Mesenchymal stem cell (in vitro differentiated cells and primary cell): ENCODE results near the gene UNKL.

Source experiments
- DNase-seq: peaks from one replicate; pipeline ENCODE4 v3.0.0-alpha.2; 2013
- H2AFZ ChIP-seq: one replicate; pipeline ENCODE4 v1.6.1; 2013; ENCODE audit warnings: low read depth, mild to moderate bottlenecking, control low read depth, inconsistent platforms, low read length, moderate library complexity
- H2AK5ac ChIP-seq: 2 replicates; pipeline ENCODE4 v1.6.1; 2013; ENCODE audit warnings: low read length, moderate library complexity, mild to moderate bottlenecking, inconsistent platforms; ENCODE audit not compliant: severe bottlenecking
- H2BK120ac ChIP-seq: one replicate; pipeline ENCODE4 v1.6.1; 2013; ENCODE audit warnings: low read depth, mild to moderate bottlenecking, inconsistent platforms, low read length, moderate library complexity
- H2BK12ac ChIP-seq, 2 experiments: one replicate each; pipeline ENCODE4 v1.6.1; 2013; ENCODE audit warnings: inconsistent platforms in 2 of 2, low read length in 2 of 2, mild to moderate bottlenecking in 2 of 2, moderate library complexity in 2 of 2, control low read depth in 1 of 2
- H2BK15ac ChIP-seq: one replicate; pipeline ENCODE4 v1.6.1; 2013; ENCODE audit warnings: mild to moderate bottlenecking, low read depth, inconsistent platforms; ENCODE audit not compliant: poor library complexity, severe bottlenecking
- H2BK5ac ChIP-seq: 2 replicates; pipeline ENCODE4 v1.6.1; 2013; ENCODE audit warnings: low read depth, mild to moderate bottlenecking, low read length, control low read depth, inconsistent platforms; ENCODE audit not compliant: poor library complexity, severe bottlenecking
- H3K14ac ChIP-seq, 2 experiments: one replicate each; pipeline ENCODE4 v1.6.1; 2013; ENCODE audit warnings: inconsistent platforms in 2 of 2, low read length in 2 of 2, control low read depth in 1 of 2, mild to moderate bottlenecking in 1 of 2, moderate library complexity in 1 of 2
- H3K18ac ChIP-seq, 2 experiments: one replicate each; pipeline ENCODE4 v1.6.1; 2013; ENCODE audit warnings: inconsistent platforms in 2 of 2, low read length in 2 of 2, control low read depth in 1 of 2, low read depth in 1 of 2, mild to moderate bottlenecking in 1 of 2
- H3K23ac ChIP-seq, 2 experiments: one replicate each; pipeline ENCODE4 v1.6.1; 2013; ENCODE audit warnings: inconsistent platforms in 2 of 2, low read length in 2 of 2, mild to moderate bottlenecking in 2 of 2, moderate library complexity in 2 of 2, control low read depth in 1 of 2
- H3K27ac ChIP-seq: 2 replicates; pipeline ENCODE4 v1.5.1; 2013; ENCODE audit warnings: mild to moderate bottlenecking, moderate library complexity, low read length, control low read depth, inconsistent platforms; ENCODE audit not compliant: poor library complexity, severe bottlenecking
- H3K27me3 ChIP-seq, 2 experiments: 2 replicates each; pipeline versions ENCODE4 v1.6.1 to v1.7.0; 2013; ENCODE audit warnings: low read length in 2 of 2, mild to moderate bottlenecking in 2 of 2, moderate library complexity in 2 of 2, control low read depth in 1 of 2, inconsistent platforms in 1 of 2; ENCODE audit not compliant: control insufficient read depth in 1 of 2, insufficient read depth in 1 of 2
- H3K36me3 ChIP-seq, 2 experiments: 2 replicates each; pipeline versions ENCODE4 v1.6.1 to v1.7.0; 2013; ENCODE audit warnings: low read length in 2 of 2, control low read depth in 1 of 2, inconsistent platforms in 1 of 2, low read depth in 1 of 2, mild to moderate bottlenecking in 1 of 2; ENCODE audit not compliant: insufficient read depth in 2 of 2, control insufficient read depth in 1 of 2
- H3K4ac ChIP-seq, 2 experiments: one replicate each; pipeline ENCODE4 v1.6.1; 2013; ENCODE audit warnings: inconsistent platforms in 2 of 2, low read length in 2 of 2, mild to moderate bottlenecking in 2 of 2, moderate library complexity in 2 of 2, control low read depth in 1 of 2, low read depth in 1 of 2
- H3K4me1 ChIP-seq: 2 replicates; pipeline ENCODE4 v1.6.1; 2013; ENCODE audit warnings: low read depth, low read length, control low read depth; ENCODE audit not compliant: control insufficient read depth, insufficient read depth
- H3K4me2 ChIP-seq: 2 replicates; pipeline ENCODE4 v1.6.1; 2013; ENCODE audit warnings: low read length, mild to moderate bottlenecking, inconsistent platforms; ENCODE audit not compliant: poor library complexity, severe bottlenecking
- H3K4me3 ChIP-seq, 2 experiments: 2 replicates each; pipeline versions ENCODE4 v1.5.1 to v1.7.0; 2013; ENCODE audit warnings: low read length in 2 of 2, mild to moderate bottlenecking in 2 of 2, control low read depth in 1 of 2, low read depth in 1 of 2; ENCODE audit not compliant: insufficient read depth in 1 of 2
- H3K79me1 ChIP-seq: replicated peaks from 2 replicates; pipeline ENCODE4 v1.6.1; 2013; ENCODE audit warnings: mild to moderate bottlenecking, control low read depth, low read length, inconsistent platforms; ENCODE audit not compliant: poor library complexity, severe bottlenecking
- H3K9ac ChIP-seq: 2 replicates; pipeline ENCODE4 v1.7.0; 2013; ENCODE audit warnings: mild to moderate bottlenecking, low read length, moderate library complexity
- H3K9me3 ChIP-seq: 2 replicates; pipeline ENCODE4 v1.7.0; 2013; ENCODE audit warnings: mild to moderate bottlenecking, low read length; ENCODE audit not compliant: control insufficient read depth
- H4K8ac ChIP-seq: one replicate; pipeline ENCODE4 v1.6.1; 2013; ENCODE audit warnings: inconsistent platforms, mild to moderate bottlenecking, low read length, moderate library complexity
- H4K91ac ChIP-seq: one replicate; pipeline ENCODE4 v1.6.1; 2013; ENCODE audit warnings: mild to moderate bottlenecking, low read length, inconsistent platforms
- WGBS: methylation state at CpG from one replicate; pipeline ENCODE4 v1.1.7; 2013; ENCODE audit warnings: mixed read lengths; 5-methylcytosine and 5-hydroxymethylcytosine counted together

The UNKL gene

GRCh38 chr16:1445518-1446203, 31.2 kb upstream of the UNKL start:
- Histone ChIP-seq H2AK5ac (no peak overlapping the region), H2BK120ac (no peak overlapping the region), H4K8ac (no peak overlapping the region), H3K79me1 (peaks cover 3% of the 10 kb centered on the region), H2BK12ac (no peak overlapping the region), H3K9me3 (no peaks in the 10 kb centered on the region), H3K4ac (no peak overlapping the region), H4K91ac (no peak overlapping the region), H3K4me1 (peaks cover 3% of the 10 kb centered on the region), H3K23ac (no peak overlapping the region), H3K4me3 (no peak overlapping the region), H3K18ac (no peak overlapping the region), H3K14ac (no peak overlapping the region), H2AFZ (no peak overlapping the region), H3K27me3 (no peaks in the 10 kb centered on the region), H2BK15ac (no peak overlapping the region), H3K36me3 (peaks cover 35 to 61% of the 10 kb centered on the region in 2 experiments), H3K27ac (no peak overlapping the region), H3K4me2 (no peak overlapping the region), H2BK5ac (no peak overlapping the region), H3K9ac (no peak overlapping the region)
- no peak for DNase-seq
- WGBS = 90% methylated on average over 25 of the region's 25 CpGs

GRCh38 chr16:1444730-1445517, 30.4 kb upstream of the UNKL start:
- Histone ChIP-seq H3K9me3 (no peaks in the 10 kb centered on the region), H2AK5ac (no peak overlapping the region), H3K27ac (no peak overlapping the region), H2BK5ac (no peak overlapping the region), H2BK15ac (no peak overlapping the region), H4K8ac (no peak overlapping the region), H2BK12ac (no peak overlapping the region), H2AFZ (no peak overlapping the region), H4K91ac (no peak overlapping the region), H3K14ac (no peak overlapping the region), H3K79me1 (peaks cover 3% of the 10 kb centered on the region), H3K36me3 (peaks cover 31 to 53% of the 10 kb centered on the region in 2 experiments), H3K4me3 (no peak overlapping the region), H3K23ac (no peak overlapping the region), H3K9ac (no peak overlapping the region), H3K18ac (no peak overlapping the region), H3K27me3 (no peaks in the 10 kb centered on the region), H3K4ac (no peak overlapping the region), H3K4me2 (no peak overlapping the region), H3K4me1 (peaks cover 3% of the 10 kb centered on the region), H2BK120ac (no peak overlapping the region)
- no peak for DNase-seq
- WGBS = 90% methylated on average over 46 of the region's 48 CpGs

GRCh38 chr16:1443980-1444729, 29.7 kb upstream of the UNKL start, which contains the start of gene CCDC154:
CCDC154 (minus strand) TSS chr16:1444556; CDS start chr16:1444322, 234 bp downstream.
- Histone ChIP-seq H3K27me3 (no peaks in the 10 kb centered on the region), H4K8ac (no peak within 1 kb of the TSS), H2AFZ (no peak within 1 kb of the TSS), H2AK5ac (no peak within 1 kb of the TSS), H2BK5ac (no peak within 1 kb of the TSS), H3K4me2 (no peak within 1 kb of the TSS), H3K9me3 (no peaks in the 10 kb centered on the region), H2BK120ac (no peak within 1 kb of the TSS), H3K79me1 (peaks cover 3% of the 10 kb centered on the region), H3K14ac (no peak within 1 kb of the TSS), H3K4me3 (no peak within 1 kb of the TSS), H3K4ac (no peak within 1 kb of the TSS), H3K4me1 (peaks cover 3% of the 10 kb centered on the region), H4K91ac (no peak within 1 kb of the TSS), H3K18ac (no peak within 1 kb of the TSS), H2BK15ac (no peak within 1 kb of the TSS), H3K23ac (no peak within 1 kb of the TSS), H3K9ac (no peak within 1 kb of the TSS), H3K27ac (no peak within 1 kb of the TSS), H2BK12ac (no peak within 1 kb of the TSS), H3K36me3 (peaks cover 24 to 45% of the 10 kb centered on the region in 2 experiments)
- no peak for DNase-seq
- 91% methylated on average over 27 of the region's 27 CpGs for WGBS
